Astrocyte of the spinal cord (primary cell): ENCODE results near the gene MED13L.

Source experiments
- DNase-seq: peaks from one replicate; pipeline ENCODE4 v3.0.0; 2011; ENCODE audit warnings: low read depth, low spot score
- H3K4me3 ChIP-seq: 2 replicates; pipeline ENCODE4 v1.5.1; 2011; ENCODE audit warnings: low read depth, mild to moderate bottlenecking, low read length, moderate library complexity
- CTCF ChIP-seq: IDR thresholded peaks from 2 replicates; pipeline ENCODE4 v1.5.1; 2012; ENCODE audit warnings: low read depth, mild to moderate bottlenecking, low read length, inconsistent platforms
- in situ Hi-C: cut with HindIII; loops from 2 replicates; pipeline ENCODE4 v1.10.0; 2017; ENCODE audit warnings: low sequenced_read_pairs

The MED13L gene

GRCh38 chr12:116150452-116150851 lies 127.0 kb downstream of the MED13L start:
- no peak overlapping the region for H3K4me3 ChIP-seq
- DNase-seq: no peak
- in situ Hi-C loops: no loop called here
- no peak for TF ChIP-seq CTCF

- H3K4me3 ChIP-seq: no peak overlapping the region
- in situ Hi-C loops: no loop called here
- no peak for TF ChIP-seq CTCF
- DNase-seq: no peak
Measured at GRCh38 chr12:116150001-116150400, 127.5 kb downstream of the MED13L start.

- in situ Hi-C loops: no loop called here
- no peak for TF ChIP-seq CTCF
- no peak overlapping the region for H3K4me3 ChIP-seq
- DNase-seq: no peak
Measured at GRCh38 chr12:116148844-116149243, 128.6 kb downstream of the MED13L start.

GRCh38 chr12:116146386-116146785 lies 131.1 kb downstream of the MED13L start:
- H3K4me3 ChIP-seq: no peak overlapping the region
- in situ Hi-C loops: no loop called here
- TF ChIP-seq CTCF: no peak
- no peak for DNase-seq

GRCh38 chr12:116145451-116145850 lies 132.0 kb downstream of the MED13L start:
- no peak for DNase-seq
- H3K4me3 ChIP-seq: no peak overlapping the region
- no peak for TF ChIP-seq CTCF
- in situ Hi-C loops: no loop called here

- H3K4me3 ChIP-seq: no peak overlapping the region
- no peak for TF ChIP-seq CTCF
- no peak for DNase-seq
- in situ Hi-C loops: no loop called here
Measured at GRCh38 chr12:116144384-116144783, 133.1 kb downstream of the MED13L start.

- in situ Hi-C loops: no loop called here
- TF ChIP-seq CTCF: no peak
- peak; percentile 83 for DNase-seq
- no peak overlapping the region for H3K4me3 ChIP-seq
Measured at GRCh38 chr12:116143909-116144308, 133.6 kb downstream of the MED13L start.
